HepG2 (cell line): ENCODE measurements around the gene MARK2. TPM values are rescaled to one million over a fixed set of nuclear protein-coding genes. Genes with fewer than 3 reads are reported as not detected.

ENCODE experiments used
- ARNTL ChIP-seq: sonication (generic); formaldehyde crosslinking; IDR thresholded peaks from 2 replicates; pipeline ENCODE4 v1.4.0; 2020; ENCODE audit warnings: mild to moderate bottlenecking, missing genetic modification reagents
- DNMT3B ChIP-seq: conservative IDR thresholded peaks from 2 replicates; pipeline ENCODE4 v1.6.1; 2016; ENCODE audit warnings: missing biosample characterization, control low read depth
- DPF2 ChIP-seq: sonication (generic); formaldehyde crosslinking; IDR thresholded peaks from 2 replicates; pipeline ENCODE4 v1.4.0; 2020; ENCODE audit warnings: mild to moderate bottlenecking, low read depth, missing genetic modification reagents, borderline replicate concordance
- EEA1 ChIP-seq: sonication (generic); formaldehyde crosslinking; IDR thresholded peaks from 2 replicates; pipeline ENCODE4 v1.5.1; 2020; ENCODE audit warnings: mild to moderate bottlenecking, missing genetic modification reagents, borderline replicate concordance
- HIC2 ChIP-seq: sonication (generic); formaldehyde crosslinking; IDR thresholded peaks from 2 replicates; pipeline ENCODE4 v1.9.0; 2022; ENCODE audit warnings: low read depth, missing genetic modification reagents
- KAT2B ChIP-seq: fragments of 150-350 bp; IDR thresholded peaks from 2 replicates; pipeline ENCODE4 v1.6.1; 2014; ENCODE audit warnings: low read depth, low read length, borderline replicate concordance
- KMT2A ChIP-seq: sonication (generic); formaldehyde crosslinking; IDR thresholded peaks from 2 replicates; pipeline ENCODE4 v1.4.0; 2020; ENCODE audit warnings: missing genetic modification reagents
- NCOR1 ChIP-seq: fragments of 200-600 bp; sonication (generic); IDR thresholded peaks from 2 replicates; pipeline ENCODE4 v1.7.0; 2017; ENCODE audit warnings: antibody characterized with exemption, low read length, borderline replicate concordance
- NFKB2 ChIP-seq: sonication (generic); formaldehyde crosslinking; IDR thresholded peaks from 2 replicates; pipeline ENCODE4 v1.4.0; 2020; ENCODE audit warnings: missing genetic modification reagents, borderline replicate concordance
- NONO ChIP-seq, 2 experiments: fragments of 450-650 bp in 1 of 2; sonication (generic) in 1 of 2; formaldehyde crosslinking in 1 of 2; IDR thresholded peaks in 1 of 2; conservative IDR thresholded peaks in 1 of 2; 2 replicates each; pipeline versions ENCODE4 v1.6.1 to v1.8.0; 2017 to 2022; ENCODE audit warnings: mild to moderate bottlenecking in 1 of 2, missing genetic modification reagents in 1 of 2, moderate library complexity in 1 of 2
- NRL ChIP-seq: sonication (generic); formaldehyde crosslinking; IDR thresholded peaks from 2 replicates; pipeline ENCODE4 v1.5.0; 2020; ENCODE audit warnings: missing genetic modification reagents, mild to moderate bottlenecking, moderate library complexity, borderline replicate concordance
- PHF5A ChIP-seq: IDR thresholded peaks from one replicate; pipeline ENCODE4 v1.6.1; 2018; ENCODE audit warnings: low read depth, missing genetic modification reagents; ENCODE audit not compliant: unreplicated experiment
- POLR2A ChIP-seq, 2 experiments: IDR thresholded peaks; 2 replicates each; pipeline ENCODE4 v1.6.1; 2011; ENCODE audit warnings: low read depth in 2 of 2, low read length in 2 of 2, mild to moderate bottlenecking in 1 of 2, moderate library complexity in 1 of 2; ENCODE audit not compliant: insufficient read depth in 1 of 2
- POLR2AphosphoS2 ChIP-seq: IDR thresholded peaks from 2 replicates; pipeline ENCODE4 v1.6.1; 2011; ENCODE audit warnings: low read depth, low read length, improper control_type of control experiment
- RBM22 ChIP-seq: fragments of 200-400 bp; formaldehyde crosslinking; optimal IDR thresholded peaks from 2 replicates; pipeline ENCODE3; 2017; ENCODE audit warnings: mild to moderate bottlenecking, low read length, moderate library complexity
- SETDB1 ChIP-seq: sonication (generic); formaldehyde crosslinking; IDR thresholded peaks from 2 replicates; pipeline ENCODE4 v1.5.1; 2020; ENCODE audit warnings: missing genetic modification reagents, mild to moderate bottlenecking, borderline replicate concordance
- SMARCC2 ChIP-seq: fragments of 450-650 bp; IDR thresholded peaks from 2 replicates; pipeline ENCODE4 v1.6.1; 2017; ENCODE audit warnings: antibody characterized with exemption, mild to moderate bottlenecking
- SP4 ChIP-seq: sonication (generic); formaldehyde crosslinking; IDR thresholded peaks from 2 replicates; pipeline ENCODE4 v1.8.1; 2023; ENCODE audit warnings: mild to moderate bottlenecking, missing genetic modification reagents
- TEF ChIP-seq: sonication (generic); formaldehyde crosslinking; IDR thresholded peaks from 2 replicates; pipeline ENCODE4 v1.5.0; 2020; ENCODE audit warnings: missing genetic modification reagents
- ZKSCAN1 ChIP-seq: fragments of 150-350 bp; IDR thresholded peaks from 2 replicates; pipeline ENCODE4 v1.6.1; 2014; ENCODE audit warnings: low read length
- ZNF260 ChIP-seq: sonication (generic); formaldehyde crosslinking; IDR thresholded peaks from 2 replicates; pipeline ENCODE4 v1.4.0; 2020; ENCODE audit warnings: missing genetic modification reagents, low read depth, mild to moderate bottlenecking, borderline replicate concordance
- ZNF354B ChIP-seq: sonication (generic); formaldehyde crosslinking; IDR thresholded peaks from 2 replicates; pipeline ENCODE4 v1.8.0; 2022; ENCODE audit warnings: mild to moderate bottlenecking, missing genetic modification reagents
- ZNF563 ChIP-seq: sonication (generic); formaldehyde crosslinking; IDR thresholded peaks from 2 replicates; pipeline ENCODE4 v1.8.0; 2022; ENCODE audit warnings: mild to moderate bottlenecking, moderate library complexity, missing genetic modification reagents
- ZNF687 ChIP-seq: sonication (generic); formaldehyde crosslinking; IDR thresholded peaks from 2 replicates; pipeline ENCODE4 v1.5.1; 2020; ENCODE audit warnings: mild to moderate bottlenecking, missing genetic modification reagents, moderate library complexity
- ZNF720 ChIP-seq: sonication (generic); formaldehyde crosslinking; IDR thresholded peaks from 2 replicates; pipeline ENCODE4 v1.4.0; 2020; ENCODE audit warnings: missing genetic modification reagents
- polyA plus RNA-seq, 8 experiments: library from polyadenylated mRNA; depleted of rRNA in 3 of 8; stranded (reverse) in 7 of 8; unstranded in 1 of 8; fragments of >200 nt; fragmentation: Illumina TruSeq in 4 of 8; extraction: Trizol in 4 of 8; gene quantifications; 2 replicates each; pipeline versions ENCODE4 v1.2.1 to v1.2.3, GENCODE V29; 2011 to 2016; ENCODE audit warnings: low read depth in 4 of 8, missing spikeins in 1 of 8, mixed read lengths in 1 of 8; ENCODE audit not compliant: insufficient read depth in 1 of 8
- total RNA-seq, 5 experiments: library from RNA; depleted of rRNA; stranded (reverse); fragments of >200 nt; fragmentation: Illumina TruSeq; extraction: Trizol; gene quantifications; 2 replicates each; pipeline ENCODE4 v1.2.3, GENCODE V29; 2016; ENCODE audit warnings: low read depth in 1 of 5

MARK2 gene
- total and polyA plus RNA-seq, 2 of the 13 experiments (the other 11 are each of a cell fraction or from before 2014, with no cell fraction given), result 13.5 to 13.9 TPM

GRCh38 chr11:63920126-63920938 lies 81.4 kb downstream of the MARK2 start (continued):
- TF ChIP-seq TEF (CRISPR knock-in tag) (no peak), DNMT3B (CRISPR knock-in tag) (no peak), ARNTL (CRISPR knock-in tag) (no peak), ZNF687 (peak; percentile 41), ZNF720 (CRISPR knock-in tag) (no peak), HIC2 (no peak), PHF5A (CRISPR knock-in tag) (no peak), ZNF260 (CRISPR knock-in tag) (no peak), NCOR1 (no peak), POLR2AphosphoS2 (no peak), DPF2 (CRISPR knock-in tag) (0 out of 2 replicates have a peak, but pooled peaks have one; percentile 34), RBM22 (no peak), NONO (IDR thresholded peaks at IDR 0.05) (no peak), NONO (CRISPR knock-in tag; conservative IDR thresholded peaks at IDR 0.05) (peak; percentile 80), KAT2B (no peak), SP4 (CRISPR knock-in tag) (peak; percentile 48; the same call in 1 of the 2 replicates), NFKB2 (CRISPR knock-in tag) (no peak), POLR2A (IDR thresholded peaks at IDR 0.05; ENCODE audit: insufficient read depth in 1 of 2, low read depth in 2 of 2, low read length in 2 of 2) (no peak; a peak in 2 of 4 replicates), EEA1 (CRISPR knock-in tag) (no peak), ZKSCAN1 (no peak), KMT2A (no peak), NRL (peak; percentile 48; the same call in 1 of the 2 replicates), SETDB1 (no peak), SMARCC2 (no peak), ZNF563 (no peak), ZNF354B (no peak)
